GM19043 (cell line): ENCODE measurements around the gene SESN1.
"Not testable (repeated sequence)": the region's sequence is repeated elsewhere in the genome, so short reads cannot be mapped to it uniquely, and the experiment has no call there.

ENCODE experiments used
- ATAC-seq: cut with Tn5 transposase; IDR thresholded peaks from one replicate; pipeline ENCODE4 v1.9.1; 2021; ENCODE audit warnings: low read depth; ENCODE audit not compliant: unreplicated experiment

SESN1 gene

GRCh38 chr6:109002882-109003281 is 91.8 kb downstream of the SESN1 start:
- no peak for ATAC-seq

- no peak for ATAC-seq
These were observed 92.5 kb downstream of the SESN1 start for GRCh38 chr6:109002051-109002697.

GRCh38 chr6:109001291-109001894 is 93.3 kb downstream of the SESN1 start:
- ATAC-seq, result no peak

GRCh38 chr6:109000289-109000688 is 94.4 kb downstream of the SESN1 start:
- ATAC-seq, result no peak

- no peak for ATAC-seq
These were observed 95.2 kb downstream of the SESN1 start for GRCh38 chr6:108999428-108999827.

GRCh38 chr6:108998485-108998884 is 96.2 kb downstream of the SESN1 start:
- no peak for ATAC-seq

GRCh38 chr6:108996208-108996607 is 98.4 kb downstream of the SESN1 start:
- no peak for ATAC-seq

- no peak for ATAC-seq
These were observed 99.3 kb downstream of the SESN1 start for GRCh38 chr6:108995296-108995695.

- ATAC-seq, result no peak
These were observed 100.8 kb downstream of the SESN1 start for GRCh38 chr6:108993876-108994275.

GRCh38 chr6:108989700-108990099 is 104.9 kb downstream of the SESN1 start:
- no peak for ATAC-seq

GRCh38 chr6:108988765-108989164 is 105.9 kb downstream of the SESN1 start:
- no peak for ATAC-seq

GRCh38 chr6:108988296-108988695 is 106.3 kb downstream of the SESN1 start:
- no peak for ATAC-seq

- ATAC-seq, result no peak
These were observed 107.5 kb downstream of the SESN1 start for GRCh38 chr6:108987156-108987555.

GRCh38 chr6:108985301-108985700 is 109.3 kb downstream of the SESN1 start:
- ATAC-seq, result no peak

GRCh38 chr6:108983151-108983550 is 111.5 kb downstream of the SESN1 start:
- ATAC-seq, result no peak

GRCh38 chr6:108982154-108983113 is 112.2 kb downstream of the SESN1 start:
- ATAC-seq, result no peak

- ATAC-seq, result not testable (repeated sequence)
These were observed 116.0 kb downstream of the SESN1 start for GRCh38 chr6:108978638-108979037.

GRCh38 chr6:108974201-108974600 is 120.4 kb downstream of the SESN1 start:
- ATAC-seq, result no peak

GRCh38 chr6:108969776-108970175 is 124.9 kb downstream of the SESN1 start:
- ATAC-seq, result no peak

GRCh38 chr6:108968325-108969316 is 126.0 kb downstream of the SESN1 start:
- ATAC-seq, result no peak
